ENCODE measurements around the gene GPX7.

Gene GPX7

DNA sequence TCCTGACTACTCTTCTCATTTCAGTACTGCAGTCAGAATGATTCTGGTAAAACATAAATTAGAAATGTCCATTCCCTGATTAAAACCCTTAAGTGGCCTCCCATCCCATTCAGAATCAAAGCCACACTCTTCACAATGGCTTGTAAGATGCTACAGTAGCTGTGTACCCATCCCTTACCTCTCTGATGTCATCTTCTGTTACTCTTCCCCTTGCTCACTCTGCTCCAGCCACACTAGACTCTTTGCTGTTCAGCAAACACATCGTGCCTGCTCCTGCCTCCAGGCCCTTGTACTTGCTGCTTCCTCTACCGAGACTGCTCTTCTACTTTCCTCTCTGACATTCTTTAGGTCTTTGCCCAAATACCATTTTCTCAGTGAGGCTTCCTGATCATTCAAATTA lies 4.3 kb upstream of the GPX7 start (continued):
- no peak for TF ChIP-seq PRDM2 (tag by site-specific recombination; IDR thresholded peaks at IDR 0.05; ENCODE audit: borderline replicate concordance)

- Histone ChIP-seq H3K27ac (ENCODE audit: extremely low read depth, low read depth, low read length) (no peak overlapping the region), H3K4me3 (ENCODE audit: low read depth, low read length) (no peak overlapping the region), H3K9me3 (ENCODE audit: control insufficient read depth, insufficient read depth, low read depth, low read length) (no peaks in the 10 kb centered on the region), H3K4me1 (ENCODE audit: control insufficient read depth, insufficient read depth, low read length) (no peaks in the 10 kb centered on the region), H3K36me3 (ENCODE audit: control insufficient read depth in 2 of 2, insufficient read depth in 1 of 2, low read length in 2 of 2) (no peaks in the 10 kb centered on the region)
- ChIA-PET CTCF (interaction anchor here (0.6 to 0.7 kb wide), 2 partner anchors 139 to 231 kb away, joined by 3 to 4 read pairs; no protein-coding TSS in a partner anchor), POLR2A (no interaction called here)
- TF ChIP-seq ZNF146 (tag by site-specific recombination; IDR thresholded peaks at IDR 0.05) (peak; percentile 81), SCRT2 (tag by site-specific recombination; IDR thresholded peaks at IDR 0.05) (no peak)
Observed at GRCh38 chr1:52598729-52599128, 3.4 kb upstream of the GPX7 start.

- POLR2A ChIA-PET: no interaction called here
- TF ChIP-seq ZFP37 (tag by site-specific recombination; IDR thresholded peaks at IDR 0.05) (no peak), ZNF433 (tag by site-specific recombination; IDR thresholded peaks at IDR 0.05; ENCODE audit: low read depth) (no peak), ZBTB10 (tag by site-specific recombination; IDR thresholded peaks at IDR 0.05) (no peak), HOXD13 (CRISPR knock-in tag; IDR thresholded peaks at IDR 0.05; ENCODE audit: borderline replicate concordance) (no peak), ZNF37A (tag by site-specific recombination; IDR thresholded peaks at IDR 0.05) (no peak), BCL11B (tag by site-specific recombination; IDR thresholded peaks at IDR 0.05; ENCODE audit: low read depth) (no peak), ZNF580 (tag by site-specific recombination; IDR thresholded peaks at IDR 0.05) (no peak), MEIS1 (CRISPR knock-in tag; IDR thresholded peaks at IDR 0.05; ENCODE audit: borderline replicate concordance) (no peak), ZNF221 (tag by site-specific recombination; IDR thresholded peaks at IDR 0.05; ENCODE audit: borderline replicate concordance) (no peak), GFI1B (tag by site-specific recombination; IDR thresholded peaks at IDR 0.05) (no peak), MZF1 (tag by site-specific recombination; IDR thresholded peaks at IDR 0.05; ENCODE audit: borderline replicate concordance) (no peak), KLF17 (tag by site-specific recombination; IDR thresholded peaks at IDR 0.05) (no peak), ZNF155 (tag by site-specific recombination; IDR thresholded peaks at IDR 0.05) (no peak), ZNF501 (tag by site-specific recombination; IDR thresholded peaks at IDR 0.05) (no peak), YY2 (tag by site-specific recombination; IDR thresholded peaks at IDR 0.05) (no peak), SP3 (tag by site-specific recombination; IDR thresholded peaks at IDR 0.05) (no peak)
- TF ChIP-seq, protein P1, sequence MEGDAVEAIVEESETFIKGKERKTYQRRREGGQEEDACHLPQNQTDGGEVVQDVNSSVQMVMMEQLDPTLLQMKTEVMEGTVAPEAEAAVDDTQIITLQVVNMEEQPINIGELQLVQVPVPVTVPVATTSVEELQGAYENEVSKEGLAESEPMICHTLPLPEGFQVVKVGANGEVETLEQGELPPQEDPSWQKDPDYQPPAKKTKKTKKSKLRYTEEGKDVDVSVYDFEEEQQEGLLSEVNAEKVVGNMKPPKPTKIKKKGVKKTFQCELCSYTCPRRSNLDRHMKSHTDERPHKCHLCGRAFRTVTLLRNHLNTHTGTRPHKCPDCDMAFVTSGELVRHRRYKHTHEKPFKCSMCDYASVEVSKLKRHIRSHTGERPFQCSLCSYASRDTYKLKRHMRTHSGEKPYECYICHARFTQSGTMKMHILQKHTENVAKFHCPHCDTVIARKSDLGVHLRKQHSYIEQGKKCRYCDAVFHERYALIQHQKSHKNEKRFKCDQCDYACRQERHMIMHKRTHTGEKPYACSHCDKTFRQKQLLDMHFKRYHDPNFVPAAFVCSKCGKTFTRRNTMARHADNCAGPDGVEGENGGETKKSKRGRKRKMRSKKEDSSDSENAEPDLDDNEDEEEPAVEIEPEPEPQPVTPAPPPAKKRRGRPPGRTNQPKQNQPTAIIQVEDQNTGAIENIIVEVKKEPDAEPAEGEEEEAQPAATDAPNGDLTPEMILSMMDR (tag by site-specific recombination; IDR thresholded peaks at IDR 0.05): no peak
- TF ChIP-seq, protein P2, sequence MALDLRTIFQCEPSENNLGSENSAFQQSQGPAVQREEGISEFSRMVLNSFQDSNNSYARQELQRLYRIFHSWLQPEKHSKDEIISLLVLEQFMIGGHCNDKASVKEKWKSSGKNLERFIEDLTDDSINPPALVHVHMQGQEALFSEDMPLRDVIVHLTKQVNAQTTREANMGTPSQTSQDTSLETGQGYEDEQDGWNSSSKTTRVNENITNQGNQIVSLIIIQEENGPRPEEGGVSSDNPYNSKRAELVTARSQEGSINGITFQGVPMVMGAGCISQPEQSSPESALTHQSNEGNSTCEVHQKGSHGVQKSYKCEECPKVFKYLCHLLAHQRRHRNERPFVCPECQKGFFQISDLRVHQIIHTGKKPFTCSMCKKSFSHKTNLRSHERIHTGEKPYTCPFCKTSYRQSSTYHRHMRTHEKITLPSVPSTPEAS (tag by site-specific recombination; IDR thresholded peaks at IDR 0.05): no peak
- CTCF ChIA-PET: interaction anchor here (0.6 kb wide), 2 partner anchors 68 to 139 kb away, joined by 4 read pairs; no protein-coding TSS in a partner anchor
Observed at GRCh38 chr1:52599236-52599635, 2.9 kb upstream of the GPX7 start.

More at GRCh38 chr1:52599236-52599635, 2.9 kb upstream of the GPX7 start:
- Histone ChIP-seq H3K36me3 (ENCODE audit: control insufficient read depth in 2 of 2, insufficient read depth in 1 of 2, low read length in 2 of 2) (no peaks in the 10 kb centered on the region), H3K4me3 (ENCODE audit: low read depth, low read length) (no peak overlapping the region), H3K4me1 (ENCODE audit: control insufficient read depth, insufficient read depth, low read length) (no peaks in the 10 kb centered on the region), H3K27ac (ENCODE audit: extremely low read depth, low read depth, low read length) (no peak overlapping the region), H3K9me3 (ENCODE audit: control insufficient read depth, insufficient read depth, low read depth, low read length) (no peaks in the 10 kb centered on the region)

Data from HEK293 (cell line).